H9 (cell line): ENCODE results near the gene MINDY4. TPM values are rescaled to one million over a fixed set of nuclear protein-coding genes. Genes with fewer than 3 reads are reported as not detected.

Source experiments
- DNase-seq: peaks from one replicate; pipeline ENCODE4 v3.0.0-alpha.2; 2017
- H2AFZ ChIP-seq: one replicate; pipeline ENCODE4 v1.6.1; 2013; ENCODE audit warnings: mild to moderate bottlenecking, low read length, control low read depth, moderate library complexity
- H2AK5ac ChIP-seq: 2 replicates; pipeline ENCODE4 v1.6.1; 2013; ENCODE audit warnings: low read length, control low read depth, mixed read lengths; ENCODE audit not compliant: insufficient read length
- H2BK120ac ChIP-seq: one replicate; pipeline ENCODE4 v1.6.1; 2013; ENCODE audit warnings: low read depth, mild to moderate bottlenecking, low read length, control low read depth, inconsistent platforms; ENCODE audit not compliant: poor library complexity, severe bottlenecking
- H2BK12ac ChIP-seq: 2 replicates; pipeline ENCODE4 v1.6.1; 2013; ENCODE audit warnings: low read length, control low read depth, mixed read lengths, low read depth; ENCODE audit not compliant: insufficient read length
- H2BK15ac ChIP-seq: 2 replicates; pipeline ENCODE4 v1.6.1; 2013; ENCODE audit warnings: low read depth, low read length, control low read depth
- H2BK20ac ChIP-seq: one replicate; pipeline ENCODE4 v1.6.1; 2013; ENCODE audit warnings: low read depth, mild to moderate bottlenecking, low read length, control low read depth, inconsistent platforms; ENCODE audit not compliant: poor library complexity, severe bottlenecking
- H2BK5ac ChIP-seq: 2 replicates; pipeline ENCODE4 v1.6.1; 2013; ENCODE audit warnings: low read length, control low read depth, mixed read lengths; ENCODE audit not compliant: insufficient read length
- H3K14ac ChIP-seq: 2 replicates; pipeline ENCODE4 v1.6.1; 2013; ENCODE audit warnings: low read length, control low read depth; ENCODE audit not compliant: insufficient read depth
- H3K18ac ChIP-seq: 2 replicates; pipeline ENCODE4 v1.6.1; 2013; ENCODE audit warnings: low read depth, mild to moderate bottlenecking, mixed read lengths, low read length, control low read depth; ENCODE audit not compliant: insufficient read length
- H3K23ac ChIP-seq: 2 replicates; pipeline ENCODE4 v1.6.1; 2013; ENCODE audit warnings: low read length, control low read depth, mixed read lengths, low read depth; ENCODE audit not compliant: insufficient read length
- H3K23me2 ChIP-seq: 2 replicates; pipeline ENCODE4 v1.6.1; 2013; ENCODE audit warnings: low read depth, mild to moderate bottlenecking, mixed read lengths, low read length, control low read depth; ENCODE audit not compliant: insufficient read length, poor library complexity, severe bottlenecking
- H3K27ac ChIP-seq: 2 replicates; pipeline ENCODE4 v1.5.1; 2013; ENCODE audit warnings: low read length, control low read depth, mixed read lengths, low read depth; ENCODE audit not compliant: insufficient read length
- H3K27me3 ChIP-seq: 2 replicates; pipeline ENCODE4 v1.6.1; 2013; ENCODE audit warnings: low read length, control low read depth, inconsistent platforms; ENCODE audit not compliant: insufficient read depth
- H3K4ac ChIP-seq: 2 replicates; pipeline ENCODE4 v1.6.1; 2013; ENCODE audit warnings: low read depth, mild to moderate bottlenecking, control low read depth, inconsistent platforms, low read length, moderate library complexity
- H3K4me1 ChIP-seq: 2 replicates; pipeline ENCODE4 v1.6.1; 2013; ENCODE audit warnings: low read length, control low read depth, inconsistent platforms; ENCODE audit not compliant: insufficient read depth
- H3K4me2 ChIP-seq: 2 replicates; pipeline ENCODE4 v1.6.1; 2013; ENCODE audit warnings: low read length, control low read depth, mixed read lengths; ENCODE audit not compliant: insufficient read length, insufficient read depth
- H3K56ac ChIP-seq: 2 replicates; pipeline ENCODE4 v1.6.1; 2013; ENCODE audit warnings: low read depth, mild to moderate bottlenecking, mixed read lengths, low read length, control low read depth; ENCODE audit not compliant: insufficient read length
- H3K79me1 ChIP-seq: 2 replicates; pipeline ENCODE4 v1.6.1; 2013; ENCODE audit warnings: low read depth, mild to moderate bottlenecking, moderate library complexity, low read length, control low read depth, inconsistent platforms; ENCODE audit not compliant: insufficient read depth, poor library complexity, severe bottlenecking
- H3K79me2 ChIP-seq: 2 replicates; pipeline ENCODE4 v1.6.1; 2013; ENCODE audit warnings: low read length, control low read depth, inconsistent platforms; ENCODE audit not compliant: insufficient read depth
- H3K9ac ChIP-seq: 2 replicates; pipeline ENCODE4 v1.6.1; 2013; ENCODE audit warnings: low read length, control low read depth, mixed read lengths; ENCODE audit not compliant: insufficient read length; ENCODE audit errors: extremely low read depth
- H3K9me3 ChIP-seq: one replicate; pipeline ENCODE4 v1.6.1; 2013; ENCODE audit warnings: low read depth, low read length, inconsistent platforms; ENCODE audit not compliant: control insufficient read depth
- H3T11ph ChIP-seq: one replicate; pipeline ENCODE4 v1.6.1; 2013; ENCODE audit warnings: mild to moderate bottlenecking, low read length, control low read depth, inconsistent platforms
- H4K20me1 ChIP-seq: one replicate; pipeline ENCODE4 v1.6.1; 2013; ENCODE audit not compliant: control insufficient read depth, insufficient read length, insufficient read depth
- H4K5ac ChIP-seq: 2 replicates; pipeline ENCODE4 v1.6.1; 2013; ENCODE audit warnings: low read depth, mild to moderate bottlenecking, mixed read lengths, low read length, control low read depth; ENCODE audit not compliant: insufficient read length
- H4K8ac ChIP-seq: replicated peaks from 2 replicates; pipeline ENCODE4 v1.6.1; 2013; ENCODE audit warnings: low read length, control low read depth, mixed read lengths, low read depth; ENCODE audit not compliant: insufficient read length
- H4K91ac ChIP-seq: 2 replicates; pipeline ENCODE4 v1.6.1; 2013; ENCODE audit warnings: low read depth, mild to moderate bottlenecking, moderate library complexity, mixed read lengths, low read length, control low read depth; ENCODE audit not compliant: insufficient read length
- H3K27ac Mint-ChIP-seq, 3 experiments: 2 replicates in 2 of 3; 3 replicates in 1 of 3; pipeline ENCODE4 v1.8.0; 2020 to 2021; ENCODE audit warnings: mixed read lengths in 3 of 3, mild to moderate bottlenecking in 1 of 3, moderate library complexity in 1 of 3
- H3K27me3 Mint-ChIP-seq: 2 replicates; pipeline ENCODE4 v1.8.0; 2021; ENCODE audit warnings: low read depth, mild to moderate bottlenecking, moderate library complexity, mixed read lengths
- H3K36me3 Mint-ChIP-seq, 3 experiments: 2 replicates in 2 of 3; 3 replicates in 1 of 3; pipeline ENCODE4 v1.8.0; 2020 to 2021; ENCODE audit warnings: low read depth in 3 of 3, mixed read lengths in 3 of 3; ENCODE audit not compliant: insufficient read depth in 1 of 3
- H3K4me1 Mint-ChIP-seq, 2 experiments: 2 replicates each; pipeline ENCODE4 v1.8.0; 2020; ENCODE audit warnings: mixed read lengths in 2 of 2
- H3K4me3 Mint-ChIP-seq, 2 experiments: 2 replicates in 1 of 2; 3 replicates in 1 of 2; pipeline ENCODE4 v1.8.0; 2020 to 2021; ENCODE audit warnings: mild to moderate bottlenecking in 2 of 2, mixed read lengths in 2 of 2, moderate library complexity in 1 of 2
- H3K9me3 Mint-ChIP-seq, 2 experiments: 2 replicates in 1 of 2; 3 replicates in 1 of 2; pipeline ENCODE4 v1.8.0; 2020; ENCODE audit warnings: mild to moderate bottlenecking in 2 of 2, mixed read lengths in 2 of 2, moderate library complexity in 1 of 2
- WGBS: extraction: QIAGEN DNeasy Blood & Tissue Kit; methylation state at CpG from one replicate; pipeline ENCODE4 v1.1.7; 2013; ENCODE audit warnings: missing lambda C conversion rate, low lambda C conversion rate, mixed read lengths; ENCODE audit not compliant: insufficient read length; ENCODE audit errors: extremely low coverage; 5-methylcytosine and 5-hydroxymethylcytosine counted together
- total RNA-seq: library from RNA; stranded (reverse); gene quantifications from 2 replicates; pipeline ENCODE4 v1.2.1, GENCODE V29; 2021
- TF ChIP-seq, protein P1 (sequence below): fragments of 200-600 bp; sonication (generic); conservative IDR thresholded peaks from 3 replicates; pipeline ENCODE4 v1.8.0; 2021; ENCODE audit warnings: antibody characterized with exemption, mild to moderate bottlenecking

Gene MINDY4
- total RNA-seq, 1 experiment from 2014 or later: 3.1 TPM

DNA sequence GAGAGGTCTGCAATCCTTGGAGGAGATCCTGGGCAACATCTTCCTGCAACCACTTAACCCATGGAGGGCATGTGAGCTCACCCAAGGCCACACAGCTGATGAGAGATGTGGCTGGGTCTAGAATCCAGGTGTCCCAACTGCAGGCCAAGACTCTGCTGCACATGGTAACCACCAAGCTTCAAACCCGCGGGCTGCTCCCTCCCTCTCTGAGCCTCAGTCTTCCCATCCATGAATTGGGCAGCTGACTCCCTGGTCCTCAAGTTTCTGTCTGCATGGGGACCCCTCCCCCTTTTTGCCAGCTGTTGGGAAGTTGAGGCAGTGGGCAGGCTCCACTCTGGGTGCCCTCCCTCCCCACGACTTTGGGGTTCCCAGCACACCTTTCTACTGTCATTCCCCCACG, 40.2 kb upstream of the MINDY4 start:
- no CpG with 5 or more reads among the region's 4 CpGs for WGBS
- TF ChIP-seq, protein P1, sequence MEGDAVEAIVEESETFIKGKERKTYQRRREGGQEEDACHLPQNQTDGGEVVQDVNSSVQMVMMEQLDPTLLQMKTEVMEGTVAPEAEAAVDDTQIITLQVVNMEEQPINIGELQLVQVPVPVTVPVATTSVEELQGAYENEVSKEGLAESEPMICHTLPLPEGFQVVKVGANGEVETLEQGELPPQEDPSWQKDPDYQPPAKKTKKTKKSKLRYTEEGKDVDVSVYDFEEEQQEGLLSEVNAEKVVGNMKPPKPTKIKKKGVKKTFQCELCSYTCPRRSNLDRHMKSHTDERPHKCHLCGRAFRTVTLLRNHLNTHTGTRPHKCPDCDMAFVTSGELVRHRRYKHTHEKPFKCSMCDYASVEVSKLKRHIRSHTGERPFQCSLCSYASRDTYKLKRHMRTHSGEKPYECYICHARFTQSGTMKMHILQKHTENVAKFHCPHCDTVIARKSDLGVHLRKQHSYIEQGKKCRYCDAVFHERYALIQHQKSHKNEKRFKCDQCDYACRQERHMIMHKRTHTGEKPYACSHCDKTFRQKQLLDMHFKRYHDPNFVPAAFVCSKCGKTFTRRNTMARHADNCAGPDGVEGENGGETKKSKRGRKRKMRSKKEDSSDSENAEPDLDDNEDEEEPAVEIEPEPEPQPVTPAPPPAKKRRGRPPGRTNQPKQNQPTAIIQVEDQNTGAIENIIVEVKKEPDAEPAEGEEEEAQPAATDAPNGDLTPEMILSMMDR: no peak
- no peak overlapping the region for H4K8ac ChIP-seq

More for the DNA sequence above, 40.2 kb upstream of the MINDY4 start:
- no peak overlapping the region for H2AFZ ChIP-seq
- no peak overlapping the region for H2AK5ac ChIP-seq
- Mint-ChIP-seq H3K36me3 (peaks cover 2 to 8% (median 3%) of the 10 kb centered on the region in 3 experiments; a peak in 4 of 7 replicates), H3K4me3 (no peak overlapping the region), H3K27me3 (peaks cover 13% of the 10 kb centered on the region), H3K4me1 (peaks cover 38 to 49% of the 10 kb centered on the region in 2 experiments), H3K27ac (peak overlapping the region in 1 of 3 experiments; percentile 76; a peak in 1 of 7 replicates), H3K9me3 (peaks cover 3% of the 10 kb centered on the region in 2 experiments; a peak in 2 of 5 replicates)
- H3K9ac ChIP-seq: no peak overlapping the region
- H3K4me2 ChIP-seq: no peak overlapping the region
- no peak overlapping the region for H3K18ac ChIP-seq
- no peak overlapping the region for H3T11ph ChIP-seq
- H3K27me3 ChIP-seq: no peaks in the 10 kb centered on the region
- H3K23me2 ChIP-seq: no peaks in the 10 kb centered on the region
- H3K27ac ChIP-seq: no peak overlapping the region
- no peak overlapping the region for H2BK15ac ChIP-seq
- H3K79me2 ChIP-seq: no peaks in the 10 kb centered on the region
- no peak overlapping the region for H2BK5ac ChIP-seq
- H3K79me1 ChIP-seq: no peaks in the 10 kb centered on the region
- peaks cover 12% of the 10 kb centered on the region; the same call in 1 of the 2 replicates for H3K4me1 ChIP-seq
- no peak overlapping the region for H2BK120ac ChIP-seq
- no peak overlapping the region for H3K14ac ChIP-seq
- H2BK12ac ChIP-seq: no peak overlapping the region
- no peak overlapping the region for H3K23ac ChIP-seq
- H4K5ac ChIP-seq: no peak overlapping the region
- no peak overlapping the region for H3K4ac ChIP-seq
- no peaks in the 10 kb centered on the region for H3K9me3 ChIP-seq
- no peaks in the 10 kb centered on the region for H4K20me1 ChIP-seq
- H2BK20ac ChIP-seq: no peak overlapping the region
- no peak overlapping the region for H3K56ac ChIP-seq
- DNase-seq: no peak
- H4K91ac ChIP-seq: no peak overlapping the region
